Vagina (tissue), 2 donors: ENCODE data around the gene RCC2.

ENCODE experiments used
- CTCF ChIP-seq, 3 experiments: fragments of 450-650 bp in 2 of 3; fragments of 200-600 bp in 1 of 3; sonication (generic) in 1 of 3; IDR thresholded peaks; one replicate each; pipeline ENCODE4 v1.5.1; 2017 to 2019; ENCODE audit warnings: antibody characterized with exemption in 3 of 3, mild to moderate bottlenecking in 2 of 3, moderate library complexity in 2 of 3
- POLR2A ChIP-seq, 2 donors: fragments of 450-650 bp; IDR thresholded peaks; one replicate each; pipeline ENCODE4 v1.6.1; 2017; ENCODE audit warnings: antibody characterized with exemption in 2 of 2, mild to moderate bottlenecking in 2 of 2, moderate library complexity in 2 of 2
- POLR2AphosphoS5 ChIP-seq, 2 donors: sonication (generic); formaldehyde crosslinking; IDR thresholded peaks; one replicate each; pipeline ENCODE4 v1.9.0; 2017; ENCODE audit warnings: antibody characterized with exemption in 2 of 2, mild to moderate bottlenecking in 2 of 2, low read depth in 1 of 2; ENCODE audit not compliant: insufficient read depth in 1 of 2

DNA sequence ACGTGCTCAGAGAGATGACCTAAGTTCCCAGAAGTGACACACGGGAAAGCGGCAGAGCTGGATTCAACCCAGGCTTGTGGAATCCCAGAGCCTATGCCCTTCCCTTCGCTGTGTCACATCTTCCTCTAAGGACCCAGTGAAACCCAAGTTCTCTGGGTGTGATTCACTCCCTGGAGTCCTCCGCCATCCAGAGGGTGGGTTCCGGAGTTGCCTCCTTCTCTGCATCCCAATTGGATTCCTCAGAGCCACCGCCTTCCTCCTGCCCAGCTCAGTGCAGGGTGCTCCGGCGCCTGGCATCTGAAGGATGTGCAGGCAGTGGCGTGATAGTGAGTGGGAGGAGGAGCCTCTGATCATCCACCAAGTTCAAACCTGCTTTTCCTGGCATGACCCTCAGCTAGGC is 20.7 kb upstream of the RCC2 start:
- TF ChIP-seq CTCF (IDR thresholded peaks at IDR 0.05) (no peak), POLR2AphosphoS5 (IDR thresholded peaks at IDR 0.05; ENCODE audit: insufficient read depth in 1 of 2, low read depth in 1 of 2) (peak in 1 of 2 donors; percentile 37), POLR2A (IDR thresholded peaks at IDR 0.05) (no peak)
